Measurements from ENCODE around the gene MTHFR. TPM values are rescaled to one million over a fixed set of nuclear protein-coding genes. Genes with fewer than 3 reads are reported as not detected.

MTHFR gene
- polyA plus RNA-seq, 2 donors: 8.2 to 9.4 TPM

DNA sequence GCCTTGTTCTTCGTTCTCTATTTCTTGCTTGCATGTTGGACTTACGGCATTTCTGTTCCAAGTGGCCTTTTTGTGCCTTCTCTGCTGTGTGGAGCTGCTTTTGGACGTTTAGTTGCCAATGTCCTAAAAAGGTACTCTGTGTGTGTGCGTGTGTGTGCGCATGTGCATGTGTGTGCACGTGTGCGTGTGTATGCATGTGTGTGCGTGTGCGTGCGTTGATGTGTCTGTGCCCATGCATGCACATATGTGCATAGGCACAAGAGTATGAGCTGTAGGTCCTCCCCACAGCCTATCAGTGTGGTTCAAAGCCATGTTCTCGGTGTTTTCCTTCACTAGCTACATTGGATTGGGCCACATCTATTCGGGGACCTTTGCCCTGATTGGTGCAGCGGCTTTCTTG lies 28.1 kb upstream of the MTHFR start:
- WGBS, 2 donors: 93 to 94% methylated on average over 13 of the region's 13 CpGs
- H3K27me3 ChIP-seq (ENCODE audit: control insufficient read depth in 1 of 2, insufficient read depth in 2 of 2, low read length in 2 of 2): no peaks in the 10 kb centered on the region
- peaks cover 25 to 62% of the 10 kb centered on the region in 2 donors for H3K36me3 ChIP-seq (ENCODE audit: control insufficient read depth in 2 of 2, insufficient read depth in 2 of 2, low read length in 1 of 2)
- H3K4me1 ChIP-seq (ENCODE audit: control insufficient read depth in 2 of 2, insufficient read depth in 2 of 2, low read length in 1 of 2): no peaks in the 10 kb centered on the region
- no peak overlapping the region for H3K4me3 ChIP-seq (ENCODE audit: low read depth in 1 of 2, low read length in 2 of 2)
- no peaks in the 10 kb centered on the region for H3K9me3 ChIP-seq (ENCODE audit: control insufficient read depth in 2 of 2, insufficient read depth in 1 of 2, low read depth in 1 of 2, low read length in 1 of 2)
- H3K27ac ChIP-seq (ENCODE audit: low read depth in 2 of 2, low read length in 1 of 2): no peak overlapping the region

DNA sequence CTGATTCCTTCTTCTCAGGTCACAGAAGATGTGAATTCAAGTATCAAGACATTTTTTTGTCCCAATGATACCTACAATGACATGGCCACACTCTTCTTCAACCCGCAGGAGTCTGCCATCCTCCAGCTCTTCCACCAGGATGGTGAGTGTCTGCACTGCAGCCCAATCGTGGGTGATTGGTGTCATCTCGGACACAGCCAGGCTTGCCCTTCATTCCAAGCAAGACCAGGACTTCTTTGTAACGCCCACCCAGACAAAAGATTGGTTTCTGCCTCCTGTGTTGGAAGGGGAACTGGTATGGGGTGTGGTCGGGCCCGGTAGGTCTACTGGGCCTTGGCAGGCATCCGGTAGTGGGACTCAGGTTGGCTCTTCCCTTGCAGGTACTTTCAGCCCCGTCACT lies 27.7 kb upstream of the MTHFR start:
- WGBS, 2 donors: 90 to 93% methylated on average over 8 of the region's 8 CpGs
- peaks cover 26 to 65% of the 10 kb centered on the region in 2 donors for H3K36me3 ChIP-seq (ENCODE audit: control insufficient read depth in 2 of 2, insufficient read depth in 2 of 2, low read length in 1 of 2)

GRCh38 chr1:11831945-11832725 lies 26.4 kb upstream of the MTHFR start:
- 77 to 84% methylated on average over 9 of the region's 9 CpGs for WGBS, 2 donors
- no peak overlapping the region for H3K27ac ChIP-seq (ENCODE audit: low read depth in 2 of 2, low read length in 1 of 2)
- H3K4me1 ChIP-seq (ENCODE audit: control insufficient read depth in 2 of 2, insufficient read depth in 2 of 2, low read length in 1 of 2): no peaks in the 10 kb centered on the region
- no peak overlapping the region for H3K4me3 ChIP-seq (ENCODE audit: low read depth in 1 of 2, low read length in 2 of 2)
- H3K36me3 ChIP-seq (ENCODE audit: control insufficient read depth in 2 of 2, insufficient read depth in 2 of 2, low read length in 1 of 2): peaks cover 27 to 65% of the 10 kb centered on the region in 2 donors
- H3K27me3 ChIP-seq (ENCODE audit: control insufficient read depth in 1 of 2, insufficient read depth in 2 of 2, low read length in 2 of 2): no peaks in the 10 kb centered on the region
- no peaks in the 10 kb centered on the region for H3K9me3 ChIP-seq (ENCODE audit: control insufficient read depth in 2 of 2, insufficient read depth in 1 of 2, low read depth in 1 of 2, low read length in 1 of 2)

More for the DNA sequence above, 27.7 kb upstream of the MTHFR start:
- H3K4me3 ChIP-seq (ENCODE audit: low read depth in 1 of 2, low read length in 2 of 2): no peak overlapping the region
- H3K9me3 ChIP-seq (ENCODE audit: control insufficient read depth in 2 of 2, insufficient read depth in 1 of 2, low read depth in 1 of 2, low read length in 1 of 2): no peaks in the 10 kb centered on the region
- H3K27me3 ChIP-seq (ENCODE audit: control insufficient read depth in 1 of 2, insufficient read depth in 2 of 2, low read length in 2 of 2): no peaks in the 10 kb centered on the region
- H3K4me1 ChIP-seq (ENCODE audit: control insufficient read depth in 2 of 2, insufficient read depth in 2 of 2, low read length in 1 of 2): no peaks in the 10 kb centered on the region
- H3K27ac ChIP-seq (ENCODE audit: low read depth in 2 of 2, low read length in 1 of 2): no peak overlapping the region

DNA sequence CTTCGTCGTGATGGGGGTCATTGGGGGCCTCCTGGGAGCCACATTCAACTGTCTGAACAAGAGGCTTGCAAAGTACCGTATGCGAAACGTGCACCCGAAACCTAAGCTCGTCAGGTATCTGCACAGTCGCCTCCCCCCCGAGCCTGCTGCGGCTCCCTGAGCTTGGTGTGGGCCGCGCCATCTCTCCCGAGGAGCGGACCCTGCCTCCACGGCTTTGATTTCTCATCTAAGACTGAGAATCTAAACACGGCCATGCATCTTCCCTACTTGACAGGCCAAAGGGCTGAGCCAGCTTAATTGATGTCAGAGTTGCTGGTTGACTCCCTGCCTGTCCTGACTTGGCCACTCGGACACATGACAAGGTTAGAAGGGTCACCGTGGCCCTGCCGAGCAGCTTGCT lies 22.7 kb upstream of the MTHFR start:
- peaks cover 17 to 50% of the 10 kb centered on the region in 2 donors for H3K36me3 ChIP-seq (ENCODE audit: control insufficient read depth in 2 of 2, insufficient read depth in 2 of 2, low read length in 1 of 2)

DNA sequence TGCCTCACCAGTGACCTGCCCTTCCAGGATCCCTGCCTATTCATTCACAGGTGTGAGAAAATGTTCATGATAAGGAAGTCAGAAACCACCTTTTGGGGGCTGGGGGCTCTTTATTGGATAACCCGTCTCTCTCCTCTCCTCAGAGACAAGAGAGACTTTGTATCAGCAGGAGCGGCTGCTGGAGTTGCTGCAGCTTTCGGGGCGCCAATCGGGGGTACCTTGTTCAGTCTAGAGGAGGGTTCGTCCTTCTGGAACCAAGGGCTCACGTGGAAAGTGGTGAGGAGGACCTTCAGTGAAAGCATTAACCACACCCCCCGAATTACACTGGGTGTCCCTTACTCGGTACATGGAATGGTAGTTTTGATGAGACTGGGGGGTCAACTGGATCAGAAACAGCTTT lies 21.2 kb upstream of the MTHFR start:
- no peaks in the 10 kb centered on the region for H3K9me3 ChIP-seq (ENCODE audit: control insufficient read depth in 2 of 2, insufficient read depth in 1 of 2, low read depth in 1 of 2, low read length in 1 of 2)
- 96% methylated on average over 9 of the region's 9 CpGs for WGBS, 2 donors
- no peak overlapping the region for H3K4me3 ChIP-seq (ENCODE audit: low read depth in 1 of 2, low read length in 2 of 2)
- no peak overlapping the region for H3K27ac ChIP-seq (ENCODE audit: low read depth in 2 of 2, low read length in 1 of 2)
- H3K36me3 ChIP-seq (ENCODE audit: control insufficient read depth in 2 of 2, insufficient read depth in 2 of 2, low read length in 1 of 2): peaks cover 12 to 50% of the 10 kb centered on the region in 2 donors
- no peaks in the 10 kb centered on the region for H3K27me3 ChIP-seq (ENCODE audit: control insufficient read depth in 1 of 2, insufficient read depth in 2 of 2, low read length in 2 of 2)
- no peaks in the 10 kb centered on the region for H3K4me1 ChIP-seq (ENCODE audit: control insufficient read depth in 2 of 2, insufficient read depth in 2 of 2, low read length in 1 of 2)

More for the DNA sequence above, 22.7 kb upstream of the MTHFR start:
- H3K27me3 ChIP-seq (ENCODE audit: control insufficient read depth in 1 of 2, insufficient read depth in 2 of 2, low read length in 2 of 2): no peaks in the 10 kb centered on the region
- no peak overlapping the region for H3K27ac ChIP-seq (ENCODE audit: low read depth in 2 of 2, low read length in 1 of 2)
- WGBS, 2 donors: 90 to 92% methylated on average over 19 of the region's 19 CpGs
- H3K9me3 ChIP-seq (ENCODE audit: control insufficient read depth in 2 of 2, insufficient read depth in 1 of 2, low read depth in 1 of 2, low read length in 1 of 2): no peaks in the 10 kb centered on the region
- H3K4me3 ChIP-seq (ENCODE audit: low read depth in 1 of 2, low read length in 2 of 2): no peak overlapping the region
- H3K4me1 ChIP-seq (ENCODE audit: control insufficient read depth in 2 of 2, insufficient read depth in 2 of 2, low read length in 1 of 2): no peaks in the 10 kb centered on the region

DNA sequence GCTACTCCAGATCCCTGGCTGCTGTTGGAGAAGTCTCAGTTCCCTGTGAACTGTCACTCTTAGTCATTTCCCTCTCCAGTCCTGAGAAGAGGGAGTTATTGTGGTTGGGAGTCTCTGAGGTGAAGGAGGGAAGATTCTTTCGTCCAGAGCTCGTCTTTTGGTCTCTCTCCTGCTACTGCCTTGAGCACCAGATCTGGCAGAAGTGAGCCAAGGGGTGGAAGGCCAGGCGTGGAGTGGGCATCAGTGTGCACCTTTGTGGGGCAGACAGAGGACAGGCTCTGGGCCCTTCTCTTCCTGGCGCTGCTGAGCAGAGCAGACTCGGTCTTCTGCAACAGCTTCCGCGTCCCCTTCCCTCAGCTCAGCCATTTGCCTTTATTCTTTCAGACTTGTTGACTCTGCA lies 19.4 kb upstream of the MTHFR start:
- 91% methylated on average over 7 of the region's 7 CpGs for WGBS, 2 donors
- no peaks in the 10 kb centered on the region for H3K27me3 ChIP-seq (ENCODE audit: control insufficient read depth in 1 of 2, insufficient read depth in 2 of 2, low read length in 2 of 2)

DNA sequence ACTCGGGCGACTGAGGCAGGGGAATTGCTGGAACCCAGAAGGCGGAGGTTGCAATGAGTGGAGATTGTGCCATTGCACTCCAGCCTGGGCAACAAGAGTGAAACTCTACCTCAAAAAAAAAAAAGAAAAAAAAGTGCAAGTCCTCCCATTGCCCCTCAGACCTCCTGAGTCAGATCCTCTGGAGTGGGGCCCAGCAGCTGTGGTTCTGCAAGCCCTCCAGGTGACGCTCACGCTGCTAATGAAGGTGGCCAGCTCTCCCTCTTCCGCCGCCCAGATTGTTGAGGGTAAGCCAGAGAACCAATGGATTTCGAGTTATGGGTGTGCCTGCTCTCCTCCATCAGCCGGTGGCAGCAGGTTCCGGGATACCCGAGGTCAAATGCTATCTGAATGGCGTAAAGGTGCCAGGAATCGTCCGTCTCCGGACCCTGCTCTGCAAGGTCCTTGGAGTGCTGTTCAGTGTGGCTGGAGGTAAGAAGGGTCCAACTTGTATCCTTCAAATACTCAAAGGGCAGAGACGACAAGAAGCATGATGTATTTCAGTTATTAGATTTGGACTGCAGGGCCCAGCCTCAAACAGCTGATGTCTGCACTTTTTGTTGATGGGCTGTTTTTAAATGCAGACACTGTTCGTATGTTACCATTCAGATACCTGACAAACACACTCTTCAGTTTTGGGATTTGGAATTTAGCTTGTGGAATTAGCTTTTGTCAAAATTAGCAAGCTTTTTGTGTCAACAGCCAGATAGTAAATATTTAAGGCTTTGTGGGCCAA lies 17.8 kb upstream of the MTHFR start:
- Histone ChIP-seq H3K27ac (ENCODE audit: low read depth in 2 of 2, low read length in 1 of 2) (no peak overlapping the region), H3K4me1 (ENCODE audit: control insufficient read depth in 2 of 2, insufficient read depth in 2 of 2, low read length in 1 of 2) (no peaks in the 10 kb centered on the region), H3K4me3 (ENCODE audit: low read depth in 1 of 2, low read length in 2 of 2) (no peak overlapping the region), H3K27me3 (ENCODE audit: control insufficient read depth in 1 of 2, insufficient read depth in 2 of 2, low read length in 2 of 2) (no peaks in the 10 kb centered on the region), H3K36me3 (ENCODE audit: control insufficient read depth in 2 of 2, insufficient read depth in 2 of 2, low read length in 1 of 2) (peaks cover 8 to 44% of the 10 kb centered on the region in 2 donors), H3K9me3 (ENCODE audit: control insufficient read depth in 2 of 2, insufficient read depth in 1 of 2, low read depth in 1 of 2, low read length in 1 of 2) (no peaks in the 10 kb centered on the region)
- WGBS, 2 donors: 90 to 93% methylated on average over 17 of the region's 17 CpGs

More for the DNA sequence above, 19.4 kb upstream of the MTHFR start:
- H3K4me3 ChIP-seq (ENCODE audit: low read depth in 1 of 2, low read length in 2 of 2): no peak overlapping the region
- H3K36me3 ChIP-seq (ENCODE audit: control insufficient read depth in 2 of 2, insufficient read depth in 2 of 2, low read length in 1 of 2): peaks cover 12 to 50% of the 10 kb centered on the region in 2 donors
- no peaks in the 10 kb centered on the region for H3K4me1 ChIP-seq (ENCODE audit: control insufficient read depth in 2 of 2, insufficient read depth in 2 of 2, low read length in 1 of 2)
- H3K9me3 ChIP-seq (ENCODE audit: control insufficient read depth in 2 of 2, insufficient read depth in 1 of 2, low read depth in 1 of 2, low read length in 1 of 2): no peaks in the 10 kb centered on the region
- no peak overlapping the region for H3K27ac ChIP-seq (ENCODE audit: low read depth in 2 of 2, low read length in 1 of 2)

DNA sequence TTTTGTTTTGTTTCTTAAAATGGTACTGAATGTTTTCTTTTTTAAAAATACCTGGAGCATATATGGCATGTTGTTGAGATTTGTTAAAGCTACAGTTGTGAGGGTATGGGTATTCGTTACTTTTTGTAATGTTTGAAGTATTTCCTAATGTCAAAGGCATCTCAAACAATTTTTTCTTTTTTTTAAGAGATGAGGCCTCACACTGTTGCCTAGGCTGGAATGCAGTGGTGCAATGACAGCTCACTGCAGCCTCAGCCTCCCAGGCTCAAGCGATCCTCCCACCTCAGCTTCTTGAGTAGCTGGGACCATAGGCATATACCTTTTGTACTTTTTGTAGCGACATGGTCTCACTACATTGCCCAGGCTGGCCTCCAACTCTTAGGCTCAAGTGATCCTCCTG lies 16.3 kb upstream of the MTHFR start:
- H3K4me3 ChIP-seq (ENCODE audit: low read depth in 1 of 2, low read length in 2 of 2): no peak overlapping the region
- peaks cover 13 to 36% of the 10 kb centered on the region in 2 donors for H3K36me3 ChIP-seq (ENCODE audit: control insufficient read depth in 2 of 2, insufficient read depth in 2 of 2, low read length in 1 of 2)
- 90 to 92% methylated on average over 3 of the region's 3 CpGs for WGBS, 2 donors
- H3K27ac ChIP-seq (ENCODE audit: low read depth in 2 of 2, low read length in 1 of 2): no peak overlapping the region
- no peaks in the 10 kb centered on the region for H3K4me1 ChIP-seq (ENCODE audit: control insufficient read depth in 2 of 2, insufficient read depth in 2 of 2, low read length in 1 of 2)
- H3K9me3 ChIP-seq (ENCODE audit: control insufficient read depth in 2 of 2, insufficient read depth in 1 of 2, low read depth in 1 of 2, low read length in 1 of 2): no peaks in the 10 kb centered on the region
- H3K27me3 ChIP-seq (ENCODE audit: control insufficient read depth in 1 of 2, insufficient read depth in 2 of 2, low read length in 2 of 2): no peaks in the 10 kb centered on the region

DNA sequence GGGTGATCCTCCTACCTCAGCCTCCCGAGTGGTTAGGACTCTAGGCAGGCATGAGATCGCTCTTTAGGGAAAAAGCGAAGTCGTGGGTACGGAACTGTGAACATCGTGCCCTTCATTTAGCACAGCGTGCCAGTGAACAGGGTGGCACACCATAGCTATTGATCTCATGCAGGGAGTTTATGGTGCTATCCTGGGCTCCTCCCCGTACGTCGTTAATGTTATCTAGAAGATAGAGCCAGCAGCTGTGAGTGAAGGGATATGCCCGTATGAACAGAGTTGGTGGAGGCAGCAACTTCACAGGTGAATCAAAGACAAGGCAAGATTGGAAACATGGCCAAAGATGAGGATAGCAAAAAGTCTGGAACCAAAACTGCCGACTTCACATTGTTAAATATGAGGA lies 11.4 kb upstream of the MTHFR start:
- H3K4me3 ChIP-seq (ENCODE audit: low read depth in 1 of 2, low read length in 2 of 2): no peak overlapping the region
- 90 to 94% methylated on average over 12 of the region's 12 CpGs for WGBS, 2 donors
- peaks cover 7 to 16% of the 10 kb centered on the region in 2 donors for H3K36me3 ChIP-seq (ENCODE audit: control insufficient read depth in 2 of 2, insufficient read depth in 2 of 2, low read length in 1 of 2)

More for the DNA sequence above, 11.4 kb upstream of the MTHFR start:
- no peaks in the 10 kb centered on the region for H3K4me1 ChIP-seq (ENCODE audit: control insufficient read depth in 2 of 2, insufficient read depth in 2 of 2, low read length in 1 of 2)
- H3K27me3 ChIP-seq (ENCODE audit: control insufficient read depth in 1 of 2, insufficient read depth in 2 of 2, low read length in 2 of 2): no peaks in the 10 kb centered on the region
- H3K27ac ChIP-seq (ENCODE audit: low read depth in 2 of 2, low read length in 1 of 2): no peak overlapping the region
- no peaks in the 10 kb centered on the region for H3K9me3 ChIP-seq (ENCODE audit: control insufficient read depth in 2 of 2, insufficient read depth in 1 of 2, low read depth in 1 of 2, low read length in 1 of 2)

Data from esophagus (tissue), 2 donors.